A549 (cell line): ENCODE measurements around the gene PLD1. TPM values are rescaled to one million over a fixed set of nuclear protein-coding genes. Genes with fewer than 3 reads are reported as not detected.

ENCODE experiments used
- ATAC-seq, 2 experiments: fragments of 200-7000 bp in 1 of 2; fragments of >200 bp in 1 of 2; cut with Nextera tagmentation in 1 of 2; cut with Tn5 transposase in 1 of 2; 3 replicates each; pipeline versions ENCODE4 v1.8.0 to v1.9.1; 2018 to 2020; ENCODE audit warnings: mild to moderate bottlenecking in 1 of 2, moderate library complexity in 1 of 2
- CTCF ChIA-PET: fragments of 300-600 bp; sonication (Branson Sonifier 250); formaldehyde crosslinking; extraction: SDS; loops from one replicate; lab custom pipeline; 2021; ENCODE audit warnings: antibody characterized with exemption, inconsistent platforms; lab: Yijun Ruan, JAX
- POLR2A ChIA-PET: fragments of 350-600 bp; formaldehyde crosslinking; extraction: SDS; loops from one replicate; lab custom pipeline; 2021; ENCODE audit warnings: antibody characterized with exemption, inconsistent platforms; lab: Yijun Ruan, JAX
- DNase-seq, 2 experiments: peaks; one replicate each; pipeline versions ENCODE4 v3.0.0 to v3.0.0-alpha.2; 2011 to 2016; ENCODE audit warnings: low read depth in 1 of 2, low spot score in 1 of 2
- FAIRE-seq: peaks from 2 replicates; lab custom pipeline; 2011; peaks lifted over from hg19 to GRCh38; lab: Jason Lieb, UNC
- H3K27ac ChIP-seq, 2 experiments: fragments of >200 bp; sonication (Bioruptor Twin); formaldehyde crosslinking; 3 replicates each; pipeline ENCODE4 v1.5.1; 2016 to 2017
- H3K4me1 ChIP-seq: fragments of >200 bp; sonication (Bioruptor Twin); formaldehyde crosslinking; 3 replicates; pipeline ENCODE4 v1.6.1; 2016
- H3K4me2 ChIP-seq: fragments of >200 bp; sonication (Bioruptor Twin); formaldehyde crosslinking; 3 replicates; pipeline ENCODE4 v1.6.1; 2016
- H3K4me3 ChIP-seq: fragments of >200 bp; sonication (Bioruptor Twin); formaldehyde crosslinking; 3 replicates; pipeline ENCODE4 v1.5.1; 2016
- H3K9me3 ChIP-seq: fragments of >200 bp; sonication (Bioruptor Twin); formaldehyde crosslinking; 3 replicates; pipeline ENCODE4 v1.6.1; 2016
- CEBPB ChIP-seq, 2 experiments: fragments of >200 bp in 1 of 2; sonication (Bioruptor Twin) in 1 of 2; formaldehyde crosslinking in 1 of 2; IDR thresholded peaks; 2 replicates each; pipeline ENCODE4 v1.6.1; 2012 to 2016
- CHD4 ChIP-seq: fragments of 200-600 bp; sonication (generic); IDR thresholded peaks from 2 replicates; pipeline ENCODE4 v1.6.1; 2016; ENCODE audit warnings: antibody characterized with exemption, mild to moderate bottlenecking, borderline replicate concordance
- ELK1 ChIP-seq: fragments of 150-350 bp; IDR thresholded peaks from 2 replicates; pipeline ENCODE4 v1.6.1; 2014; ENCODE audit warnings: low read depth, mild to moderate bottlenecking, low read length
- ESRRA ChIP-seq: fragments of 150-350 bp; IDR thresholded peaks from 2 replicates; pipeline ENCODE4 v1.6.1; 2014; ENCODE audit warnings: mild to moderate bottlenecking, low read length, borderline replicate concordance
- FOSB ChIP-seq: fragments of 250-450 bp; sonication (Bioruptor Pico); IDR thresholded peaks from 2 replicates; pipeline ENCODE4 v1.5.0; 2020; ENCODE audit warnings: mild to moderate bottlenecking, moderate library complexity
- FOSL2 ChIP-seq, 2 experiments: fragments of 450-650 bp in 1 of 2; fragments of >200 bp in 1 of 2; sonication (Bioruptor Twin) in 1 of 2; formaldehyde crosslinking; IDR thresholded peaks; 2 replicates each; pipeline versions ENCODE4 v1.5.0 to v1.6.1; 2016 to 2020; ENCODE audit warnings: mild to moderate bottlenecking in 1 of 2, moderate library complexity in 1 of 2
- FOXS1 ChIP-seq: fragments of 250-450 bp; sonication (Bioruptor Pico); IDR thresholded peaks from 2 replicates; pipeline ENCODE4 v1.5.0; 2020; ENCODE audit warnings: mild to moderate bottlenecking, moderate library complexity
- HES2 ChIP-seq: fragments of >200 bp; sonication (Bioruptor Twin); formaldehyde crosslinking; IDR thresholded peaks from 2 replicates; pipeline ENCODE4 v1.6.1; 2016
- HOXA7 ChIP-seq: fragments of 250-450 bp; sonication (Bioruptor Pico); IDR thresholded peaks from 2 replicates; pipeline ENCODE4 v1.5.0; 2020; ENCODE audit warnings: mild to moderate bottlenecking, moderate library complexity
- KDM1A ChIP-seq: fragments of 200-600 bp; sonication (generic); IDR thresholded peaks from 2 replicates; pipeline ENCODE4 v1.6.1; 2016; ENCODE audit warnings: low read depth, mild to moderate bottlenecking
- KDM5A ChIP-seq: fragments of 200-600 bp; sonication (generic); IDR thresholded peaks from 2 replicates; pipeline ENCODE4 v1.6.1; 2016; ENCODE audit warnings: antibody characterized with exemption, mild to moderate bottlenecking
- MAZ ChIP-seq: fragments of 150-350 bp; IDR thresholded peaks from 2 replicates; pipeline ENCODE4 v1.6.1; 2014; ENCODE audit warnings: antibody characterized with exemption, low read depth, low read length, borderline replicate concordance
- NPAS2 ChIP-seq: fragments of 250-450 bp; sonication (Bioruptor Pico); IDR thresholded peaks from 2 replicates; pipeline ENCODE4 v1.8.0; 2022; ENCODE audit warnings: mild to moderate bottlenecking, moderate library complexity, borderline replicate concordance
- POLR2AphosphoS2 ChIP-seq: conservative IDR thresholded peaks from 2 replicates; pipeline ENCODE4 v1.6.1; 2012; ENCODE audit warnings: low read length, improper control_type of control experiment, inconsistent platforms
- RAD21 ChIP-seq, 2 experiments: fragments of >200 bp in 1 of 2; sonication (Bioruptor Twin) in 1 of 2; formaldehyde crosslinking in 1 of 2; IDR thresholded peaks in 1 of 2; conservative IDR thresholded peaks in 1 of 2; 2 replicates in 1 of 2; 3 replicates in 1 of 2; pipeline ENCODE4 v1.6.1; 2012 to 2018; ENCODE audit warnings: inconsistent platforms in 1 of 2
- RNF2 ChIP-seq: fragments of 200-600 bp; sonication (generic); IDR thresholded peaks from 2 replicates; pipeline ENCODE4 v1.6.1; 2016; ENCODE audit warnings: low read depth, mild to moderate bottlenecking, antibody characterized with exemption, moderate library complexity, borderline replicate concordance
- ZFP36 ChIP-seq: fragments of 450-650 bp; IDR thresholded peaks from 2 replicates; pipeline ENCODE4 v1.6.1; 2014; ENCODE audit warnings: borderline replicate concordance; ENCODE audit not compliant: partially characterized antibody
- WGBS: methylation state at CpG from one replicate; pipeline ENCODE4 v1.1.6; 2017; ENCODE audit errors: missing lambda C conversion rate; 5-methylcytosine and 5-hydroxymethylcytosine counted together
- polyA plus RNA-seq, 4 experiments: library from polyadenylated mRNA; depleted of rRNA in 3 of 4; stranded (reverse); fragments of >200 nt; fragmentation: RNase III in 1 of 4; extraction: RNeasy Plus Mini Kit Qiagen cat#74134 plus additional on column Dnase treatment in 1 of 4; gene quantifications; 2 replicates in 3 of 4; 3 replicates in 1 of 4; pipeline ENCODE4 v1.2.3, GENCODE V29; 2011 to 2017
- TF ChIP-seq, protein P1 (sequence below): IDR thresholded peaks from 2 replicates; pipeline ENCODE4 v1.6.1; 2012

The PLD1 gene
- polyA plus RNA-seq, 2 of the 4 experiments (the other 2 are of a cell fraction): 6.6 to 27.2 TPM

- CTCF ChIA-PET: no interaction called here
- POLR2A ChIA-PET: interaction anchor here (0.9 kb wide), 1 partner anchor 46 kb away, joined by 3 read pairs; no protein-coding TSS in a partner anchor
- Histone ChIP-seq H3K27ac (peak overlapping the region; percentile 34 to 55; a peak in 4 of 6 replicates), H3K4me3 (no peak overlapping the region), H3K9me3 (no peaks in the 10 kb centered on the region), H3K4me2 (peak overlapping the region; percentile 43), H3K4me1 (peaks cover 31% of the 10 kb centered on the region)
- TF ChIP-seq RAD21 (conservative IDR thresholded peaks at IDR 0.05 in 1 of 2, IDR thresholded peaks at IDR 0.05 in 1 of 2) (no peak), RNF2 (no peak), CEBPB (IDR thresholded peaks at IDR 0.05) (no peak), MAZ (no peak)
- TF ChIP-seq, protein P1, sequence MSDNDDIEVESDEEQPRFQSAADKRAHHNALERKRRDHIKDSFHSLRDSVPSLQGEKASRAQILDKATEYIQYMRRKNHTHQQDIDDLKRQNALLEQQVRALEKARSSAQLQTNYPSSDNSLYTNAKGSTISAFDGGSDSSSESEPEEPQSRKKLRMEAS: no peak
- no peak for FAIRE-seq
- 92% methylated on average over 2 of the region's 2 CpGs for WGBS
- no peak for ATAC-seq
- DNase-seq: no peak
These were observed 17.8 kb downstream of the PLD1 start for GRCh38 chr3:171792531-171792930.

DNA sequence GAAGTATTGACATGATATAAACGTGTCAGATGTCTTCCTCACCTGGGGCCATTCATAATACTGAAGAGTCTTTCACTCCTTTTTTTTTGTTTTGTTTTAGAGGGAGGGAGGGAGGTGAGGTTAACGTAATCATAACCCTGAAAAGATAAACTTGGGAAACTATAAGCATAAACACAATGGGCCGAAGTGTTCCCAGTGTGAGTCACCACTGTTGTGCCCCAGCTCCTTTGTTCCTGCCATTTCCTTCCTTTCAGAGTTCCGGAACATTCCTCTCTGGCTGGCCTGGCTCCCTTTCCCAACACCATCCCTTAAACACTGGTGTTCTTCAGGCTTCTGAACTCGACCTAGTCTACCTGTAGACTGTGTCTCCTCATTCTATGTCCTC is 18.6 kb downstream of the PLD1 start:
- DNase-seq (no peak), FAIRE-seq (no peak), ATAC-seq (peak in 1 of 2 experiments; percentile 41; a peak in 2 of 6 replicates)
- Histone ChIP-seq H3K4me3 (no peak overlapping the region), H3K9me3 (no peaks in the 10 kb centered on the region), H3K4me1 (peaks cover 27% of the 10 kb centered on the region), H3K27ac (peak overlapping the region; percentile 34 to 55; a peak in 5 of 6 replicates), H3K4me2 (peak overlapping the region; percentile 43; the same call in 2 of the 3 replicates)
- 40% methylated on average over 5 of the region's 5 CpGs for WGBS
- ChIA-PET CTCF (interaction anchor here (0.6 to 2.0 kb wide), 3 partner anchors 15 to 38 kb away, joined by 3 to 11 read pairs (median 4); no protein-coding TSS in a partner anchor), POLR2A (no interaction called here)
- TF ChIP-seq FOSL2 (IDR thresholded peaks at IDR 0.05) (no peak), FOSL2 (CRISPR knock-in tag; IDR thresholded peaks at IDR 0.05) (peak; percentile 27; the same call in 1 of the 2 replicates), POLR2AphosphoS2 (no peak), RAD21 (conservative IDR thresholded peaks at IDR 0.05 in 1 of 2, IDR thresholded peaks at IDR 0.05 in 1 of 2) (no peak), ELK1 (no peak), HOXA7 (CRISPR knock-in tag) (no peak), KDM1A (no peak), KDM5A (no peak)

- peak overlapping the region; percentile 43; the same call in 1 of the 3 replicates for H3K4me2 ChIP-seq
- FAIRE-seq (no peak), DNase-seq (no peak), ATAC-seq (no peak)
- TF ChIP-seq NPAS2 (CRISPR knock-in tag) (no peak), HES2 (no peak), FOSB (CRISPR knock-in tag) (no peak), ZFP36 (no peak), POLR2AphosphoS2 (no peak), CHD4 (no peak), FOXS1 (CRISPR knock-in tag) (no peak), HOXA7 (CRISPR knock-in tag) (no peak), ESRRA (no peak)
- H3K27ac ChIP-seq: peak overlapping the region in 1 of 2 experiments; percentile 55; a peak in 3 of 6 replicates
- H3K4me3 ChIP-seq: no peak overlapping the region
- CTCF ChIA-PET: interaction anchor here (1.0 to 2.0 kb wide), 3 partner anchors 16 to 144 kb away, joined by 4 to 11 read pairs (median 4); no protein-coding TSS in a partner anchor
- POLR2A ChIA-PET: interaction anchor here (0.8 kb wide), 1 partner anchor 19 kb away, joined by 3 read pairs; the partner anchor contains the start of gene PLD1
- peaks cover 27% of the 10 kb centered on the region for H3K4me1 ChIP-seq
- no peaks in the 10 kb centered on the region for H3K9me3 ChIP-seq
- WGBS: 87% methylated on average over 5 of the region's 5 CpGs
These were observed 19.2 kb downstream of the PLD1 start for GRCh38 chr3:171790898-171791691.
